Esophagus muscularis mucosa (tissue), 4 donors: ENCODE measurements around the gene SDK1. TPM values are rescaled to one million over a fixed set of nuclear protein-coding genes. Genes with fewer than 3 reads are reported as not detected.

Experiments
- DNase-seq: peaks from one replicate; pipeline ENCODE4 v3.0.0-alpha.2; 2017; ENCODE audit errors: extremely low spot score
- H3K27ac ChIP-seq, 4 donors: fragments of 200-600 bp; sonication (generic); replicated peaks in 1 of 4; 1 replicate in 3 of 4; 2 replicates in 1 of 4; pipeline ENCODE4 v1.5.1; 2016 to 2019; ENCODE audit warnings: mild to moderate bottlenecking in 1 of 4
- H3K27me3 ChIP-seq, 4 donors: fragments of 200-600 bp; sonication (generic); one replicate each; pipeline versions ENCODE4 v1.5.1 to v1.6.0; 2016 to 2019
- H3K36me3 ChIP-seq, 4 donors: fragments of 200-600 bp; sonication (generic); one replicate each; pipeline ENCODE4 v1.5.1; 2016 to 2019
- H3K4me1 ChIP-seq, 4 donors: fragments of 200-600 bp; sonication (generic); one replicate each; pipeline ENCODE4 v1.5.1; 2016 to 2019
- H3K4me3 ChIP-seq, 4 donors: fragments of 200-600 bp; sonication (generic); 1 replicate in 2 of 4; 2 replicates in 2 of 4; pipeline ENCODE4 v1.5.1; 2016 to 2019; ENCODE audit warnings: mild to moderate bottlenecking in 4 of 4, moderate library complexity in 1 of 4
- H3K9me3 ChIP-seq, 4 donors: fragments of 200-600 bp; sonication (generic); 1 replicate in 3 of 4; 2 replicates in 1 of 4; pipeline ENCODE4 v1.5.1; 2016 to 2019
- CTCF ChIP-seq, 3 experiments: fragments of 200-600 bp in 2 of 3; fragments of 450-650 bp in 1 of 3; sonication (generic) in 2 of 3; IDR thresholded peaks; one replicate each; pipeline ENCODE4 v1.5.1; 2017 to 2019; ENCODE audit warnings: antibody characterized with exemption in 3 of 3, mild to moderate bottlenecking in 2 of 3, moderate library complexity in 1 of 3
- EP300 ChIP-seq: sonication (generic); formaldehyde crosslinking; IDR thresholded peaks from one replicate; pipeline ENCODE4 v1.6.1; 2017; ENCODE audit warnings: antibody characterized with exemption
- POLR2A ChIP-seq: fragments of 450-650 bp; IDR thresholded peaks from one replicate; pipeline ENCODE4 v1.6.1; 2017; ENCODE audit warnings: antibody characterized with exemption, moderate library complexity, mild to moderate bottlenecking, low read depth
- POLR2AphosphoS5 ChIP-seq, 2 donors: sonication (generic); formaldehyde crosslinking; IDR thresholded peaks; one replicate each; pipeline ENCODE4 v1.6.1; 2017; ENCODE audit warnings: antibody characterized with exemption in 2 of 2
- WGBS: methylation state at CpG from one replicate; pipeline ENCODE4 v1.1.5; 2018; 5-methylcytosine and 5-hydroxymethylcytosine counted together
- intact Hi-C: fragments of 100-400 bp; cut with DNase I; formaldehyde crosslinking; loops from one replicate; pipeline ENCODE4 v1.15.1; 2023
- total RNA-seq, 4 donors: library from RNA; depleted of rRNA; stranded (reverse); fragments of >200 nt; gene quantifications; one replicate each; pipeline versions ENCODE4 v1.1.0 to v1.2.1, GENCODE V29; 2016

SDK1 gene
- total RNA-seq, 4 donors from 2014 or later: 7.8 to 18.6 (median 12.0) TPM

DNA sequence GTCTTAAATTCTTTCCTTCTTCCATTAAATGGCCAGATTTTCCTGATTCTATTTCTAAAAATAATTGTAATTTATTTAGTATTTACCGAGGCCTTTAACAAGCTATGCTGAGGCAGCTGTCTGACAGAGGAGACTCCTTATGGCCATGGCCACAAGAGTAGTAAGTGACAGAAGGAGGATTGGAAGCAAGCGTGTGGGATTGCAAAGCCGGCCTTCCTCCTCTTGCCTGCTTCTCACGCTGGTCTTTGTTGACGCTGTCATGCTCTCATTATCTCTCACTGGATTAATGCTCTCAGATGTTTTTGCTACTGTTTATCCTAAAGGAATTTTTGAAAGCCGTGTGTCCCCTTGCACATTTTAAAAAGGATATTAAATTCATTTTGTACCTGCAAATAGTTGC is 546.3 kb downstream of the SDK1 start:
- no peak for TF ChIP-seq CTCF (IDR thresholded peaks at IDR 0.05)
- TF ChIP-seq EP300: no peak
- TF ChIP-seq POLR2A: no peak
- no peak for TF ChIP-seq POLR2AphosphoS5 (IDR thresholded peaks at IDR 0.05)
- no peaks in the 10 kb centered on the region for H3K36me3 ChIP-seq
- no peaks in the 10 kb centered on the region for H3K9me3 ChIP-seq
- WGBS: 90% methylated on average over 6 of the region's 6 CpGs
- H3K27ac ChIP-seq: no peak overlapping the region
- no peak overlapping the region for H3K4me3 ChIP-seq
- H3K4me1 ChIP-seq: no peaks in the 10 kb centered on the region
- H3K27me3 ChIP-seq: no peaks in the 10 kb centered on the region
- intact Hi-C loops: no loop called here
- no peak for DNase-seq

- Histone ChIP-seq H3K36me3 (no peaks in the 10 kb centered on the region), H3K27me3 (no peaks in the 10 kb centered on the region), H3K9me3 (no peaks in the 10 kb centered on the region), H3K4me3 (no peak overlapping the region), H3K27ac (no peak overlapping the region), H3K4me1 (peaks cover 0 to 19% (median 18%) of the 10 kb centered on the region in 4 donors)
- DNase-seq: no peak
- intact Hi-C loops: no loop called here
- 90% methylated on average over 1 of the region's 1 CpG for WGBS
- TF ChIP-seq POLR2AphosphoS5 (IDR thresholded peaks at IDR 0.05) (no peak), EP300 (no peak), POLR2A (no peak), CTCF (IDR thresholded peaks at IDR 0.05) (no peak)
These were observed 558.4 kb downstream of the SDK1 start for GRCh38 chr7:3859431-3859830.

GRCh38 chr7:3860932-3861331 is 559.9 kb downstream of the SDK1 start:
- 72% methylated on average over 9 of the region's 9 CpGs for WGBS
- no peaks in the 10 kb centered on the region for H3K9me3 ChIP-seq
- TF ChIP-seq EP300 (no peak), POLR2AphosphoS5 (IDR thresholded peaks at IDR 0.05) (no peak), CTCF (IDR thresholded peaks at IDR 0.05) (no peak), POLR2A (no peak)
- no peak overlapping the region for H3K27ac ChIP-seq
- no peaks in the 10 kb centered on the region for H3K36me3 ChIP-seq
- H3K4me1 ChIP-seq: peaks cover 0 to 22% (median 21%) of the 10 kb centered on the region in 4 donors
- H3K4me3 ChIP-seq: no peak overlapping the region
- intact Hi-C loops: no loop called here
- H3K27me3 ChIP-seq: no peaks in the 10 kb centered on the region
- DNase-seq: no peak

DNA sequence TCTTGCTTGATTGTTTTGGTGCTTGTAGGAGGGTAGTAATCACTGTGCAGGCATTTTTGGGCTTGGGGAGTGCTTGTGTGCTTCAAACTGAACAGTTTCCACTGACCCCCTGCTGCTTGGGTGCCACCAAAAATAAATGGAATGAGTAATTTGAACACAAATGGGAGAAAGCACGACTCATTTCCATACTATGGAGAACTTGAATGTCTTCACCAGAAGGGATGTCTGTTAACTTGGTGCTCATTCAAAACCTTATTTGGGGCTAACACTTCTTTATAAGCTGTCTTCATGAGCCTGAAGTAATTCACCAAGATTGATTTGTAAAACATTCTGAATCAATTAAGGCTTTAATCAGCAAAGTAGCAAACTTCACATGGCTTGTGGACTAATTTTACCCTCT is 560.3 kb downstream of the SDK1 start:
- no peaks in the 10 kb centered on the region for H3K27me3 ChIP-seq
- intact Hi-C loops: no loop called here
- TF ChIP-seq POLR2A (no peak), CTCF (IDR thresholded peaks at IDR 0.05) (no peak), POLR2AphosphoS5 (IDR thresholded peaks at IDR 0.05) (no peak), EP300 (no peak)
- H3K4me1 ChIP-seq: peaks cover 0 to 24% (median 21%) of the 10 kb centered on the region in 4 donors
- H3K27ac ChIP-seq: no peak overlapping the region
- no peak for DNase-seq
- 42% methylated on average over 1 of the region's 1 CpG for WGBS
- H3K9me3 ChIP-seq: no peaks in the 10 kb centered on the region
- no peaks in the 10 kb centered on the region for H3K36me3 ChIP-seq
- no peak overlapping the region for H3K4me3 ChIP-seq

GRCh38 chr7:3861941-3862340 is 560.9 kb downstream of the SDK1 start:
- WGBS: 30% methylated on average over 4 of the region's 5 CpGs
- Histone ChIP-seq H3K4me1 (peaks cover 0 to 30% (median 23%) of the 10 kb centered on the region in 4 donors), H3K36me3 (no peaks in the 10 kb centered on the region), H3K27me3 (no peaks in the 10 kb centered on the region), H3K4me3 (no peak overlapping the region), H3K9me3 (no peaks in the 10 kb centered on the region), H3K27ac (no peak overlapping the region)
- no peak for DNase-seq
- TF ChIP-seq CTCF (IDR thresholded peaks at IDR 0.05): no peak
- peak; percentile 51 to 62 for TF ChIP-seq POLR2AphosphoS5 (IDR thresholded peaks at IDR 0.05)
- intact Hi-C loops: no loop called here
